ENCODE measurements around the gene NFU1.
"Not testable (repeated sequence)": the region's sequence is repeated elsewhere in the genome, so short reads cannot be mapped to it uniquely, and the experiment has no call there.

The NFU1 gene

DNA sequence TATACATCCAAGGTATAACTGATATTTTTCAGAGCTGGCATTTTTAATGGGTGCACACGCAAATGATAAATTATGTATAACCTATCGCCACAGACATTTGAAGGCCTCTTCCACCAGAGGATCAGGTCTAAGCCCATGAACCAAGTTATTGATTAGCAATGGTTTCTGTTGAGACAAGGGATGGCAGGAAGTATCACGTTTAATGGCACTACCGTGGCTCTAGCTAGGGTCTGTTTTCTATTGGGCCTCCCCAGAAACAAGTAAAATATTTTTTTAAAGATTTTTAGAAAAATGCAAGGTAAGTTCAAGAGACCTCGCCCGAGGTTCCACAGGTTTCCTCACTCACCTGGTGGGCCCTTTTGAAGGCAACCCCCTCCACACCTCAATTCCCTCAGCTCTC, 50.9 kb downstream of the NFU1 start:
- no peak for DNase-seq

DNA sequence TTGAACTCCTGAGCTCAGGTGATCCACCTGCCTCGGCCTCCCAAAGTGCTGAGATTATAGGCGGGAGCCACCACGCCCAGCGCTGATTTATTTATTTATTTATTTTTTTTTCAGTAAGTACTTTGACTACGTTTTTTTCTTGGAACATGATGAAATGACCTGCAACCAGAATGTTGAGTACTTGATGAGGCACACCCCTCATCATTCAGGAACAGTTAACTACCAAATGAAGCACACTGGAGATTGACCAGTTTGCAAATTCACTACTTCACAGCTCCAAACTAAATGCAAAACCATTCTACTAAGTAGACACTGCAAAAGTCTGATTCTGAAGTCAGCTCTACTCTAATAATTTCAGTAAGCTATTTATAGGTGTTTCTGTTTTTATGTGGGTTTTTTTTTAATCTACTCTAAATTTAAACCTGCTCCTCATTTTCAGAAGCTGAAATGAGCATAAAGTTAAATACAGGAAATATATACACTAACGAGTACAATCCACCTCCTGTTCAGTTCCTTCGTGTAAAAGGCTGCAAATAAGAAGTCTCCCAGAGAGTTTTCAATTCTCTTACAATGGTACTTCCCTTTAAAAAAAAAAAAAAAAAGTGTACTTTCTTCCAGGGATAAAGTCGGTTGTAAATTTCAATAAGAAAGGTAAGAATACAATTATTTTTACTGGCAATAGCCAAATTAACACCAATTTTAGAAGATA, 51.6 kb downstream of the NFU1 start:
- peak in 1 of 2 experiments; percentile 14 for DNase-seq

DNA sequence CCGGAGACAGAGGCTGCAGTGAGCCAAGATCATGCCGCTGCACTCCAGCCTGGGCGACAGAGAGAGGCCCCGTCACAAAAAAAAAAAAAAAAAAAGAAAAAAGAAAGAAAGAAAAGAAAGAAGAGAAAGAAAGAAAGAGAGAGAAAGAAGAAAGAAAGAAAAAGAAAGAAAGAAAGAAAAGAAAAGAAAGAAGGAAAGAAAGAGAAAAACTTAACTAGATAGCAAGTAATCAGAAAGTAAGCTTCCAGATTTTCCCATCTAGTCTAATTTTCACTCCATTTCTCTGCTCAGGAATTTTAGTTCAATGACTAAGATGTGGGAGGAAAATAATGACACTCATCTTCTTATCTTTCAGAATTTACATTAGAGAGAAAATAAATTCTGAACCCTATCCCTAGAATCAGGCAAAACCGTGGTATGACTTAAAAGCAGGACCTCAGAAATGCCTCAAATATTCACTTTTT, 52.6 kb downstream of the NFU1 start:
- DNase-seq = no peak

DNA sequence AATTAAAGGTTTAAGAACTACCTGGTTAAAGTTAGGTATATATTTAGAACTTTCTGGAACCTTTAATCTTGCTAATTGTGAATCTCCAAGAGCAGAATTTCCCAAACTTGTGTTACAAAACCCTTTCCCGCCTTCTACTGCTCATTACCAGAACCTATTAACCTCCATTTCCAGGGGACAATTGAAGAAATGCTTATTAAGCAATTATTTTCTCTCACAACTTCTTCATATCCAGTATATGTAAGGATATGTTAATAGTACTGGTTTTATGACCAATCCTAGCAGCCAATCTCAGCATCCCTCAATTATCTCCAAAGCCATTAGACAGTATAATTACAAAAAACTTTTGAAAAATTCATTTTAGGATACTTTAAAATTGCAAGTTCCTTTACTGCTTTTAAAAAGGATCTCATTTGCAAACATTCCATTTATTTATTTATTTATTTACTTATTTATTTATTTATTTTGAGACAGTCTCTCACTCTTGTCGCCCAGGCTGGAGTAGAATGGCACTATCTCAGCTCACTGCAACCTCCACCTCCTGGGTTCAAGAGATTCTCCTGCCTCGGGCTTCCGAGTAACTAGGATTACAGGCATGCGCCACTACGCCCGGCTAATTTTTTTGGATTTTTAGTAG, 53.9 kb downstream of the NFU1 start:
- DNase-seq = no peak

DNA sequence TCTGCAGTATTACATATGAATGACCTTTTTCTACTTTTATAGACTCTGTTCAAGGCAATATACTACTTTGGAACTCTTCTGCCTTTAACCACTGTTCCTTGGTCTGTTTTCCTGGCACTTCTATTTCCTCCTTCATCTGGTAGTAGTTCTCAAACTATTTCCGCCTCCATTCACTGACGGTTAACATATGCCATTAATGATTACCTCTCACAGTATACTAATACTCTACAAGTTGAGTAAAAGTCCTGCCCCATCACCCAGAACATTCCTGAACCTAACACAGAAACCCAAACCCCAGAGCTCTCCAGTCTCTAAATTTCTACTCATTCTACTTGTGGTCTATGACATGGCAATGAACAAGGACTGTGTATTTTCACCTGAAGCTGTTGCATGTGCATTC, 54.7 kb downstream of the NFU1 start:
- DNase-seq = no peak

DNA sequence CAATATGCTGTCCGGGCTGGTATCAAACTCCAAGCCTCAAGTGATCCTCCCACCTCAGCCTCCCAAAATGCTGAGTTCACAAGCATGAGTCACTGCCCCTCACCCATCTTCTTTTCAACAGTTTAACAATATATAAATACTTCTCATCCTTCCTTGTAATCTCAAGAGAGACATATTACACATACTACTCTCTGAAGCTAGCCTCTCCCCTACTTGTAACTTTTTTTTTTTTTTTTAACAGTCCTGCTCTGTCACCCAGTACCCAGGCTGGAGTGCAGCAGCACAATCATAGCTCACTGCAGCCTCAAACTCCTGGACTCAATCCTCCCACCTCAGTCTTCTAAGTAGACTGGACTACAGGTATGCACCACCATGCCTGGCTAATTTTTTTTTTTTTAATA, 55.9 kb downstream of the NFU1 start:
- no peak for DNase-seq

DNA sequence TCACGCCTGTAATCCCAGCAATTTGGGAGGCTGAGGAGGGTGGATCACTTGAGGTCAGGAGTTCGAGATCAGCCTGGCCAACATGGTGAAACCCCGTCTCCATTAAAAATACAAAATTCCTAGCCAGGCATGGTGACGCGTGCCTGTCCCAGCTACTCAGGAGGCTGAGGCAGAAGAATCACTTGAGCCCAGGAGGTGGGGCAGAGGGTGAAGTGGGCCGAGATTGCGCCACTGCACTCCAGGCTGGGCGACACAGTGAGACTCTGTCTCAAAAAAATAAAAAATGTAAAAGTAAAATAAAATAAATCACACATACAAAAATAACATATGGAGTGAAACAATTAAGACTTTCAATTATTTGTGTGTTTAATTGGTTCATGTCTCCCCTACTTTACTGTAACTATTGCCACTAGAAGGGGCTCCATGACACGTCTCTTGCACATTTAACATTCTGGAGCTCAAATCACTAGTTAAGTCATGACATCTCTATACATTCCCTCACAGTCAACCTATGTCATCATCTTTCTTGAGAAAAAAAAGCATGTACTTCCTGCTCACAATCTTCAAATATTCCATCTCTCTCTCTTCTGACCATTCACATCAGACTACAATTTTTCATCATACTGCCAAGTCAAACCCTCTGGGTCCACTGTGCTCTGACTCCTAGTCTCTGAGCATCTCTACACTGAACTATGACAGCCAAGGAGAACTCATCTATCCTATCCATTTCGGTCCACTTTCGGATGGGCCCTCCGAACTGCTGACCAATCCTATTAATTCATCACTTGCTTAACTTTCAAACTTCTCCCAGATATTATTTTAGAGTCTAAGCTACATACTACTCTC, 56.9 kb downstream of the NFU1 start:
- no peak for DNase-seq

DNA sequence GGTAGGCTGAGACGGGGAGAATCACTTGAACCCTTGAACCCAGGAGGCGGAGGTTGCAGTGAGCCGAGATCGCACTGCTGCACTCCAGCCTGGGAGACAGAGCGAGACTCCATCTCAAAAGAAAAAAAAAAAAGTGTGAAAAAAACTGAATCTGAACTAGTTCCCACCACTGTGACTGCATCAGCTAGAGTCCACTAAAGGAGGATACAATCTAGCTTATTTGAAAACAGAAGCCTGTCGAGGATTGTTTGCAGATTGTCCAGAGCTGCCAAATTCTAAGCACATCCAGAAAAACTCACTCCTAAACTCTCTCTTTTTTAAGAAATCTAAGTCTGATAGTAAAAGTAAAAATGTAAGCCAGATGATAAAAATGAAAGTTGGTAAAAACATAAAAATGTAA, 60.8 kb downstream of the NFU1 start:
- DNase-seq = no peak

DNA sequence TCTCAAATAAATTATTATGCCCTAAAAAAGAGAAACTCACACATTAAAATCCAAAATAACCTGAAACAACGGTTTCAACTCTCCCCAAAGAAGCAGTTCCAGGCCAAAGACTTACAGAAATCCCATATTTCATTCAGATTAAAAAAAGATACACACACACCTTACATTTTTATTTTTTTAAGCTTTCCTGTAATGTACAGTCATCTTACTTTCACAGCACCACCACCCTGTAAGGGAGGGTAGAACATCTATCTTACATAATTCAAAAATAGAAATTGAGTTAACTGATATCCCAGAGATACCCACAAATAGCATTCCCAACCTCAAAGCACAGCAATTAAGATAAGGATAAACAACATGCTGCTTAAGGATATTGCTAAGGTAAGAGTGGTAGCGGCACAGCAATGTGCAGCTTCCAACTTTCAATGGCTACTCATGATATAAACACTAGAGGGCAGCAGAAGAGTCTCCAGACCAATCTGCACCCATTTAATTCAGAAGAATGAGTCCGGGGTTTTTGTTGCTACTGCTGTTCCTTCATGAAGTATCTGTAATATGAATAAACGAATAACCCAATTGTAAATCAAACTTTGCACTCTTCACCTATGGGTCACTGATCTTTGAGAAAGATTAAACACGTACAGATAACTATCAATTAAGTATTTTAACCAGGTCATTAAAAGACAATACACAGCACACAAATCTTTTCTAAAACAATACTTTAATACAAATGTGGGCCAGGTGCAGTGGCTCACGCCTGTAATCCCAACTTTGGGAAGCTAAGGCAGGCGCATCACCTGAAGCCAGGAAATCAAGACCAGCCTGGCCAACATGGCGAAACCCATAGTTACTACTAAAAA, 61.5 kb downstream of the NFU1 start:
- peak; percentile 54 to 67 for DNase-seq

DNA sequence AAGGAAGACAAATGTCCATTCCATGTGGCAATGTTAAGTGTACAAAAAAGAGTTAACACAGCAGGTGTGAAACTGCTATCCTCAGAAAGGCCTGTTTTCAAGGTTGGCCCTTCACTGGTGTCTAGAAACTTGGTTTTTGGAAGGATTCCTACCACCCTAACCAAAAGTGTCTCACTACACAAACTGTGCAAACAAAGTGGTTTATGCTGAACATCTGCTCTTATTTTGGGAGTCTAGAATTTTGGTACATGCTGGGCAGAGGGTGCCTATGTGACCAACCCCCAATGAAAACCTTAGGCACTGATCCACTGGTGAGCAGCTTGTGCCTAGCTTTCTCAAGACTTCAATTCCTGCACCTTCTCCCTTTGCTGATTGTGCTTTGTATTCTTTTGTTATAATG, 64.5 kb downstream of the NFU1 start:
- DNase-seq = no peak

DNA sequence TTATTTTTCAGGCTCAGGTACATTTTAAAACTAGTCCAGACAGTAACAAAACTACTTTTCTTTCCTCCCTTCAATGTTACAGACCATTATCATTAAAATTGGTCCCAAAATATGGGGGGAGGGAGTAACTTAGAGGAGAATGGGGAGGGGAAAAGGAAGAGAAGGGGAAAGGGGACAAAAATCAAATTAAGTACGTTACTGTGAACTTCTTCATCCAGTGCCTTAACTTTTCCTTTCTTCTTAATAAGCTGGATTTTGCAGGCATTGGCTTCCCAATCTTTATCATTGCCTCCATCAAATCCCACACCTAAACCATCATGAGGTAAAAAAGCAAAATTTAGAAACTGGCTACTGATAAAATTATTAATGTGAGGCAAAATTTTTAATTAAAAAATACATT, 67.4 kb downstream of the NFU1 start:
- DNase-seq = no peak

DNA sequence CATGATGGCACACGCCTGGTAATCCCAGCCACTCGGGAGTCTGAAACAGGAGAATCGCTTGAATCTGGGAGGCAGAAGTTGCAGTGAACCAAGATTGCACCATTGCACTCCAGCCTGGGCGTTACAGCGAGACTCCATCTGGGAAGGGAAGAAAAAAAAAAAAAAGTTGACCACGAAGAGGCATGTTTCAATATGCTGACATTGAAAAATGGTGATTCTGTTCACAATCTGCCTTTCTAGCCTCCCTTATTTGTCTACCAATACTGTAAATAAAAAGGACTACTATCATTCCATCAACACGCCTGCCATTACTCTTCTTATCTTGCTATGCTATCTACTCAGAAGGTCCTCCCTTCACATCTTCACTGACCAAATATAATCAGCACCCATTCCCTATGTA, 68.6 kb downstream of the NFU1 start:
- no peak for DNase-seq

DNA sequence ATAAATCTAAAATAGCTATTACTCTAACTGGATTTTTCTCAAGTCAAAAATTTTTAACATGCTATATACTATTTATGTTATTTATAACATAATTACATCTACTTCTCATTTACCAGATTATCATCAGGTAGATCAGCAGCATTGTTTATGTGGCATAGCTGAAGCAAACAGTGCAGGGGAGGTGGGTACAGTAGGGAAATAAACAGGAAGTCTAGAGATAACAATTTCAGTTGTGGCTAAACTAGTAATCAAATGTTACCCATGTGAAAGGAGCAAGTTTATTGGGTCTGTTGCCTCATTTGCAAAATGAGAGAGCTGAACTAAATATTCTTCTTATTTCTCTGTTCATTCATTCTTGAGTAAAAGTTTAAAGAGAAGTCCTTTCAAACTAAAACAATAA, 77.9 kb downstream of the NFU1 start:
- DNase-seq = no peak

DNA sequence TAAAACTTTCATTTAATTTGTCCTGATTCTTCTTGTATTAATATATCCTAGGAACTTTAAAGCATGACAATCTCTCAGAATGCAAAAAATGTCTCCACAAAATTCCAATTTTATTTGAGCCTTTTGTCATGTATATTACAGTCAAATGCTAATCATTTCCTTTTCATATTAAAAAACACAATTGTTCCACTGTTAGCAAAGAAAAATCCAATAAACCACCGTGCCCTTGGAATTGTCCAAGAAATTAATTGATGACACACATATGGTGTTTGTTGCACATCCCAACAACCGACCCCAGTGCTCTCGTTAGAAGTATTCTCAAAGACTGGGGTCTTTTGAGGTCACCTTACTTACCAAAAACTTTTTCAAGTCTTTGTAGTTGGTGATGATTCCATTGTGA, 78.3 kb downstream of the NFU1 start:
- no peak for DNase-seq

DNA sequence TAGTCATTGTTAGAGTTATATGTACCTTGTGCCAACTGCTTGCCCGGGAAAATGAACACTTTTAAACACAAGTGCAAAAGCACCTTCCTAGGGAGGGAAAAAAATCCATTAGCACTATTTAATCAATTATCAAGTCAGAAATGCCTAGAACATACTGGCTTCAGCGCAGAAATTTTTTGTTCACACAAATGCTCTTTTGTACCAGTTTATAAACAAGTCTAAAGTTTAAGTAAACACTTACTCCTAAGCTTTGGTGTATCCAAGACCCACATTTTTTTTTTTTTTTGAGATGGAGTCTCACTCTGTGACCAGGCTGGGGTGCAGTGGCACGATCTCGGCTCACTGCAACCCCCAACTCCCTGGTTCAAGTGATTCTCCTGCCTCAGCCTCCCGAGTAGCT, 80.8 kb downstream of the NFU1 start:
- DNase-seq = no peak

DNA sequence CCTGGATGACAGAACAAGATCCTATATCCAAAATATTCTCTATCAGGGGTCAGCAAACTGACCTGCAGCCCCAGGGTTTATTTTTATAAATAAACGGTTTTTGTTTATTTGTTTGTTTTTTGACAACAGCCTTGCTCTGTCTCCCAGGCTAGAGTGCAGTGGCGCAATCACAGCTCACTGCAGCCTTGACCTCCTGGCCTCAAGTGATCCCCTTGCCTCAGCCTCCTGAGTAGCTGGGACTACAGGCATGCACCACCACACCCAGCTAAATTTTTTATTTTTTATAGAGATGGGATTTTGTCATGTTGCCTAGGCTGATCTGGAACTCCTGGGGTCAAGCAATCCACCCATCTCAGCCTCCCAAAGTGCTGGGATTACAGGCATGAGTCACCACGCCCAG, 82.3 kb downstream of the NFU1 start:
- DNase-seq = not testable (repeated sequence)

DNA sequence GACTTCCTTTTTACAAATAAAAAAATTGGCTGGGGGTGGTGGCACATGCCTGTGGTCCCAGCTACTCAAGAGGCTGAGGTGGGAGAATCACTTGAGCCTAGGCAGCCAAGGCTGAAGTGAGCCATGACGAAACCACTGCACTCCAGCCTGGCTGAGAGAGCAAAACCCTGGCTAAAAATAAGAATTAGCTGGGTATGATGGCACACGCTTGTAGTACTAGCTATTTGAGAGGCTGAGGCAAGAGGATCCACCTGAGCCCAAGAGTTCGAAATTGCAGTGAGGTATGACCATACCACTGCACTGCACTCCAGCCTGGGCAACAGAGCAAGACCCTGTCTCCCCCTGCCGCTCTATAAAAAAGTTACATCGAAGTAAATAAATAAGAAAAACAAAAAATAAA, 83.9 kb downstream of the NFU1 start:
- no peak for DNase-seq

DNA sequence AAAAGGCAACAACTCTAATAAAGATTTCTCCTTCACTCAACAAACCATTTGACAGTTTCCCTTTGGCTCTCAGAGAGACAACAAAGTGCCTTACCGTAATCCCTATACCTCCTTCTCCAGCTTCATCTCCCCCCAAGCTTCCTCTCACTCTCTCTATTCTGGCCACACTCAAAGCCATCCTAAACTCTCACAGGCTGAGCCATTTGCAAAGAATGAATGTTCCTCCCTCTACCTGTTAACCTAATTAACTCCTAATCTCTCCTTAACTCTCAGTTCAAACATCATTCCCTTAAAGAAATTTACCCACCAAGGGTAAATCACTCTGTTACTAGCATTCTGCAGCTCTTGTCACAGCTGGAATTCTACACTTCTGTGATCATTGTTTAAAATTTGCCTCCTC, 88.5 kb downstream of the NFU1 start:
- DNase-seq = no peak
